ENCODE data around the gene MAGI2.

DNA sequence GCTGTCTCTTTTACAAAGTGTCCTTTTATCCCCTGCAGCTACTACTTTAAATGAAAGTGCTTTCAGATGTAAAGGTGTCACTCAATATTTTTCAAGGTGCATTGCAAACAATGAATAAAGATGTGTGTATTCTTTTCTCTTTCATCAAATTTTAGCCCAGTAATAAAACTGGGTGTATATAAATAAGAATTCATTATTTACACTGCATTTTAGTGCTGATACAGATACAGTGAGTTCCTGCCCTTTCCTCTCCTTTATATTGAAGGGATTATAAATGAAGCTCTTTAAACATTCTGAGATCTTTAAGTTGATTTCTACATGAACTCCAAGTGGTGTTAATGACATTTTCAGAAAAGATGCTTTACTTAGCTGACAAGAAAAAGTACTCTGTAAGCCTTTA lies 1137.4 kb downstream of the MAGI2 start:
- TF ChIP-seq POLR2A (IDR thresholded peaks at IDR 0.05) = no peak
- TF ChIP-seq, protein P1, sequence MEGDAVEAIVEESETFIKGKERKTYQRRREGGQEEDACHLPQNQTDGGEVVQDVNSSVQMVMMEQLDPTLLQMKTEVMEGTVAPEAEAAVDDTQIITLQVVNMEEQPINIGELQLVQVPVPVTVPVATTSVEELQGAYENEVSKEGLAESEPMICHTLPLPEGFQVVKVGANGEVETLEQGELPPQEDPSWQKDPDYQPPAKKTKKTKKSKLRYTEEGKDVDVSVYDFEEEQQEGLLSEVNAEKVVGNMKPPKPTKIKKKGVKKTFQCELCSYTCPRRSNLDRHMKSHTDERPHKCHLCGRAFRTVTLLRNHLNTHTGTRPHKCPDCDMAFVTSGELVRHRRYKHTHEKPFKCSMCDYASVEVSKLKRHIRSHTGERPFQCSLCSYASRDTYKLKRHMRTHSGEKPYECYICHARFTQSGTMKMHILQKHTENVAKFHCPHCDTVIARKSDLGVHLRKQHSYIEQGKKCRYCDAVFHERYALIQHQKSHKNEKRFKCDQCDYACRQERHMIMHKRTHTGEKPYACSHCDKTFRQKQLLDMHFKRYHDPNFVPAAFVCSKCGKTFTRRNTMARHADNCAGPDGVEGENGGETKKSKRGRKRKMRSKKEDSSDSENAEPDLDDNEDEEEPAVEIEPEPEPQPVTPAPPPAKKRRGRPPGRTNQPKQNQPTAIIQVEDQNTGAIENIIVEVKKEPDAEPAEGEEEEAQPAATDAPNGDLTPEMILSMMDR (IDR thresholded peaks at IDR 0.05) = no peak

Measured in body of pancreas (tissue), 4 donors.